SU-DHL-6 (cell line): ENCODE data around the gene SGIP1.

Experiments
- H2AFZ ChIP-seq: fragments of 200-600 bp; sonication (generic); 2 replicates; pipeline ENCODE4 v1.6.1; 2014; ENCODE audit warnings: low read depth, mild to moderate bottlenecking, moderate library complexity, mixed read lengths, antibody characterized with exemption, low read length; ENCODE audit not compliant: severe bottlenecking
- H3F3A ChIP-seq: fragments of 200-600 bp; shearing (Covaris generic); 2 replicates; pipeline ENCODE4 v1.6.0; 2016; ENCODE audit warnings: antibody characterized with exemption, mild to moderate bottlenecking; ENCODE audit not compliant: insufficient read depth
- H3K27ac ChIP-seq: fragments of 200-600 bp; sonication (generic); 2 replicates; pipeline ENCODE4 v1.5.1; 2016; ENCODE audit warnings: low read depth, mild to moderate bottlenecking, low read length, moderate library complexity, mixed read lengths
- H3K27me3 ChIP-seq: fragments of 200-600 bp; sonication (generic), shearing (Covaris generic); 2 replicates; pipeline ENCODE4 v1.6.0; 2014; ENCODE audit warnings: mild to moderate bottlenecking, low read length
- H3K36me3 ChIP-seq: fragments of 200-600 bp; sonication (generic); 2 replicates; pipeline ENCODE4 v1.6.1; 2014; ENCODE audit warnings: mild to moderate bottlenecking, low read length, mixed read lengths
- H3K4me2 ChIP-seq: fragments of 300-600, 200-600 bp; shearing (Covaris generic), sonication (generic); 2 replicates; pipeline ENCODE4 v1.6.0; 2014; ENCODE audit warnings: low read length, low read depth, mild to moderate bottlenecking; ENCODE audit not compliant: poor library complexity, severe bottlenecking
- H3K4me3 ChIP-seq: fragments of 200-600 bp; sonication (generic); 2 replicates; pipeline ENCODE4 v1.5.1; 2014; ENCODE audit warnings: antibody characterized with exemption, low read length, mild to moderate bottlenecking, mixed read lengths; ENCODE audit not compliant: insufficient read depth, poor library complexity, severe bottlenecking
- H3K79me2 ChIP-seq: fragments of 200-600 bp; sonication (generic); 2 replicates; pipeline ENCODE4 v1.6.1; 2014; ENCODE audit warnings: mild to moderate bottlenecking, low read length, moderate library complexity; ENCODE audit not compliant: insufficient read depth
- H3K9ac ChIP-seq: fragments of 200-600 bp; sonication (generic); 2 replicates; pipeline ENCODE4 v1.7.0; 2014; ENCODE audit warnings: mild to moderate bottlenecking, low read length
- H3K9me2 ChIP-seq: fragments of 200-600 bp; sonication (generic); replicated peaks from 2 replicates; pipeline ENCODE4 v1.6.1; 2014; ENCODE audit warnings: low read length; ENCODE audit not compliant: insufficient read depth
- H3K9me3 ChIP-seq: fragments of 200-600 bp; sonication (generic); 2 replicates; pipeline ENCODE4 v1.6.1; 2014; ENCODE audit warnings: low read length, mixed read lengths; ENCODE audit not compliant: insufficient read depth
- H4K20me1 ChIP-seq: fragments of 200-600 bp; sonication (generic); 2 replicates; pipeline ENCODE4 v1.6.1; 2014; ENCODE audit warnings: low read depth, mild to moderate bottlenecking, antibody characterized with exemption, low read length, moderate library complexity, mixed read lengths
- EZH2phosphoT487 ChIP-seq: fragments of 200-600 bp; sonication (generic), shearing (Covaris generic); conservative IDR thresholded peaks from 2 replicates; pipeline ENCODE4 v1.6.1; 2018; ENCODE audit warnings: mild to moderate bottlenecking, antibody characterized with exemption, low read length, moderate library complexity, mixed read lengths
- TF ChIP-seq, protein P1 (sequence below): fragments of 200-600 bp; sonication (generic); IDR thresholded peaks from one replicate; pipeline ENCODE4 v1.5.1; 2017; ENCODE audit warnings: antibody characterized with exemption, mild to moderate bottlenecking, low read length, moderate library complexity; ENCODE audit not compliant: insufficient read depth, poor library complexity, severe bottlenecking

Gene SGIP1

DNA sequence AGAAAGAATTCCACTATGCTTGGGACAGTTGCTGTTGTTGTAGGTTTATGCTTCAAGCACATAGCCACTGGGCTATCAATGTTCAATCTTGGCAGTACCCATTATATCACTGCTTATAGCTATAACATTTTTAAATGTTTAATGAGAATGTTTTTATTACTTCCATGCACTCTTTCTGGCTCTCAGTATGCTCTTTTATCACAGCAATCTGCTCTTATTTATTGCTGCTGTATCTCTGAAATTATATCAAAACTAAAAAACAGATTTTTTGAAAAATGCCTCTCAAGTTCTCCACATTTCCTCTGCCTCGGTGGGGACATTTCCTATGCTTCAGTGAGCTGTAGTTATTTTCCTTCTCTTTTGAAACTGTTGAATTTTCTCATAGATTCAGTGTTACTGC is 5.4 kb upstream of the SGIP1 start:
- no peaks in the 10 kb centered on the region for H3K27me3 ChIP-seq
- no peaks in the 10 kb centered on the region for H3K9me3 ChIP-seq
- no peak overlapping the region for H3K4me3 ChIP-seq
- H3K9me2 ChIP-seq = no peaks in the 10 kb centered on the region
- TF ChIP-seq, protein P1, sequence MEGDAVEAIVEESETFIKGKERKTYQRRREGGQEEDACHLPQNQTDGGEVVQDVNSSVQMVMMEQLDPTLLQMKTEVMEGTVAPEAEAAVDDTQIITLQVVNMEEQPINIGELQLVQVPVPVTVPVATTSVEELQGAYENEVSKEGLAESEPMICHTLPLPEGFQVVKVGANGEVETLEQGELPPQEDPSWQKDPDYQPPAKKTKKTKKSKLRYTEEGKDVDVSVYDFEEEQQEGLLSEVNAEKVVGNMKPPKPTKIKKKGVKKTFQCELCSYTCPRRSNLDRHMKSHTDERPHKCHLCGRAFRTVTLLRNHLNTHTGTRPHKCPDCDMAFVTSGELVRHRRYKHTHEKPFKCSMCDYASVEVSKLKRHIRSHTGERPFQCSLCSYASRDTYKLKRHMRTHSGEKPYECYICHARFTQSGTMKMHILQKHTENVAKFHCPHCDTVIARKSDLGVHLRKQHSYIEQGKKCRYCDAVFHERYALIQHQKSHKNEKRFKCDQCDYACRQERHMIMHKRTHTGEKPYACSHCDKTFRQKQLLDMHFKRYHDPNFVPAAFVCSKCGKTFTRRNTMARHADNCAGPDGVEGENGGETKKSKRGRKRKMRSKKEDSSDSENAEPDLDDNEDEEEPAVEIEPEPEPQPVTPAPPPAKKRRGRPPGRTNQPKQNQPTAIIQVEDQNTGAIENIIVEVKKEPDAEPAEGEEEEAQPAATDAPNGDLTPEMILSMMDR = no peak
- TF ChIP-seq EZH2phosphoT487 = no peak
- no peaks in the 10 kb centered on the region for H3F3A ChIP-seq
- H3K27ac ChIP-seq = no peak overlapping the region
- H3K79me2 ChIP-seq = no peaks in the 10 kb centered on the region
- no peak overlapping the region for H3K4me2 ChIP-seq
- H3K36me3 ChIP-seq = no peaks in the 10 kb centered on the region
- no peaks in the 10 kb centered on the region for H4K20me1 ChIP-seq
- H3K9ac ChIP-seq = no peak overlapping the region
- no peak overlapping the region for H2AFZ ChIP-seq

DNA sequence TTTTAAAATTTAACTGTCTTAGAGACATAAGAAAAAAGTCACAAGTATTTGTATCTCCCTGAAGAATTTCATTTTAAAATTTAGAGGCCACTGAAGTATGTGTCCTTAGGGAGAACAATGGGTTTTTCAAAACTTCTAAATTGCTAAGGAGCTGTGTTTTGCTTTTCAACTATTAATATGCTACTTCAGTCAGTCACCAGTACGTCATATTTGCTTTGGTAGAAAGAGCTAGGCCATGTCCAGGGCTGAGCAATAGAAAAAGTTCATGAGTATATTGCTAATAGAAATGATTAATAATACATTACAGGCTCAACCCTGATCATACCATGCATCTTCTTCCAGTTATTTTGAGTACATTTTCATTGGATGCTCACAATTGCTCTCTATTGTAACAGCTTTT is 1.7 kb upstream of the SGIP1 start:
- no peaks in the 10 kb centered on the region for H3K79me2 ChIP-seq
- no peak overlapping the region for H2AFZ ChIP-seq
- no peaks in the 10 kb centered on the region for H3F3A ChIP-seq
- no peak for TF ChIP-seq EZH2phosphoT487
- TF ChIP-seq, protein P1 = no peak
- no peak overlapping the region for H3K9ac ChIP-seq
- H3K9me2 ChIP-seq = no peaks in the 10 kb centered on the region
- no peaks in the 10 kb centered on the region for H3K27me3 ChIP-seq
- H3K4me2 ChIP-seq = no peak overlapping the region
- H3K9me3 ChIP-seq = no peaks in the 10 kb centered on the region
- H4K20me1 ChIP-seq = no peaks in the 10 kb centered on the region
- no peak overlapping the region for H3K4me3 ChIP-seq
- no peaks in the 10 kb centered on the region for H3K36me3 ChIP-seq
- H3K27ac ChIP-seq = no peak overlapping the region

DNA sequence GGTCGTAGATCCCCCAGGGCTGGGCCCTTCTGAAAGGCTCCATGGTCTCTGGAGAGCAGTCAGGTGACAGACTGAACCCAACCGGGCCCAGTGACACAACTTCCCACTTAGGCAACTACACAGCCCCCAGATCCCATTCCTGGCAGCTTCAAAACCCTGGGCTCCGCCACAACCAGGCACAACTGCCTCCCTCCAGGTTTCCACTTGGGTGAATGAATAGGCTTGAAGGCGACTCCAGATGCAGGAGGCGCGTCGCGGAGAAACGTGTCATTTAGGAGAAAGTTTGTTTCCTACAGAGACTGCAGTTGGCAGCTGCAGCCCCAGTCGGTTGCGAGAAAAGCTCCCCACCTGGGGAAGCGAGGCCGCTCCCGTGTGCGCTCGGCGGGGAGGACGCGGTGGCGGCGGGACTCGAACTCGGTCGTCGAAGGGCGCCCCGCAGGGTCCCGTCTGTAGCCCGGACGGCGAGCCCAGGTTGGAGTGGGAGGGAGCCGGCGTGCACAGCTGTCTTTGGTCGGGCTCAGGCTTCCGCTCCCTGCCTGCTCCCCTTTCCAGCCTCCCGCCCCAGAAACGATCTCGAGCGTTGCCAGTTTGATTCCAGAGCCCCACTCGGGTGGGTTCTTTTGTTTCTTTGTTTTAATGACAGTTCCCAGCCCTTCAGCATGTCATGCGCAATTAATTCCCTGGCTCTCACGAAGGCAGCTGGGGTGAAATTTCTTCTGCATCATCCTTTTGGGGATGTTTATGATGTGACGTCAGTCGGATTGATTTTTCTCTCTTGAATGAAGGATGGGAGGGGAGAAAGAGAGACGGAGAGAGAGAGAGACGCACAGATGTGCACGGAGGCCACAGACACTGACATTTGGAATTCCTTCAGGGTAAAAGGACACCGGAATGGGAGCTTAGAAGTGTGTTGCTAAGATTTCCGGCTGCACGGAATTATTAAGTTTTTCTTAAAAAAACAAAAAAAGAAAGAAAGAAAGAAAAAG is 862 bp upstream of the SGIP1 start:
- Histone ChIP-seq H3K4me2 (no peak overlapping the region), H3K79me2 (no peaks in the 10 kb centered on the region), H3K9me3 (no peaks in the 10 kb centered on the region), H3K4me3 (no peak overlapping the region), H3K36me3 (no peaks in the 10 kb centered on the region), H2AFZ (no peak overlapping the region), H3F3A (no peaks in the 10 kb centered on the region), H3K27me3 (no peaks in the 10 kb centered on the region), H4K20me1 (no peaks in the 10 kb centered on the region), H3K9me2 (no peaks in the 10 kb centered on the region), H3K27ac (no peak overlapping the region), H3K9ac (no peak overlapping the region)
- TF ChIP-seq, protein P1 = no peak
- TF ChIP-seq EZH2phosphoT487 = no peak
